Stimulated activated CD4-positive, alpha-beta T cell treated with anti-CD3 and anti-CD28 coated beads, Interleukin-1b, Interleukin-23, amount 100 ng/mL, for 48 hours (primary cell): ENCODE results near the gene DENND6B.

Experiments
- DNase-seq: peaks from one replicate; pipeline ENCODE4 v3.0.0-alpha.2; 2020

Gene DENND6B

DNA sequence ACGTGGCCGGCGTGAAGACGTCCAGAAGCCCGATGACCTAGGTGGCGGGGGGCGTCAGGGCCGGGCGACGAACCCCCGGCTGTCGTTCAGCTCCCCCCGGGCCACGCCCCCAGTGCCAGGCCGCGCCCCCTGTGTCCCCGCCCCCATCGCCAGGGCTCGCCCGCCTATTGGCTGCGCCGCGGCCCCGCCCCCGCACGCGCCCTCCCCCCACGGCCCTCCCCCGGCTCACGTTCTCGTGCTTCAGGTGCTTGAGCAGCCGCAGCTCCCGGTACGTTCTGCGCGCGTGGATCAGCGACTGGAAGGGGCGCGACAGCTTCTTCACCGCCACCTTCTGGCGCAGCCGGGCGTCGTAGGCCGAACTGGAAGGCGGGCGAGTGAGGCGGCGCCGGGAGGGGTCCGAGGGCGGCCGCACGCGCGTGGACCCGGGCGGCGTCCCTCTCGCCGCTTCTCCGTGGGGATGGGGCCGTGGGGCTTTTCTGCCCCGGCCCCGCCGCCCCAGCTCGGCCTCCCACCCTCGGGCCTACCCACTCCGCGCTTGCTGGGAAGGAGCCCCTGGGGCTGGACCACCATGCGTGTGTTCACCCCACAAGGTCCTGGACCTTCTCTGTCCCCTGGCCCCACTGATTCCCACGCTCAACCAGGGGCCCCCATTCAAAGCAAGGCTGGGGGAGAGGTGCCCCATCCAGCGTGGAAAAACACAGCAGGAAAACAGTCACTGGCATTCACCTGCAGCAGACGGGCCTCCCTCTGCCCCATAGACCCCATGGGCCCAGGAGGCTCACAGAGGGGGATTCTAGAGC lies 59.0 kb downstream of the DENND6B start:
- DNase-seq, result peak; percentile 66

DNA sequence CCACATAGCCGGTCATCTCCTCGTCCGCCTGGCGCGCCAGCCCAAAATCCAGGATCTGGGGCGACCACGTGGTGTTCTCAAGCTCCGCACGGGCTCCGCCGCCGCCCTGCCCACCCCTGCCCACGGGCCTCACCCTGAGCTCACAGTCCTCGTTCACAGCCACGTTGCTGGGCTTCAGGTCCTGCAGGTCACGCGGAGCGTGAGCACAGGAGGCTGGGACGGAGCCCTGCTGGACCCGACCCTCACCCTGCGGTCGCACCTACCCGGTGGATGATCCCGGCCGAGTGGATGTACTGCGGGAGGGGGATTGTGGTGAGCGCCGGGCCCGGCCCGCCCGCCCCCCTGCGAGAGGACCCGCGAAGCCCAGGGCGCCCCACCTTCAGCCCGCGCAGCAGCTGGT lies 59.8 kb downstream of the DENND6B start:
- DNase-seq, result no peak

DNA sequence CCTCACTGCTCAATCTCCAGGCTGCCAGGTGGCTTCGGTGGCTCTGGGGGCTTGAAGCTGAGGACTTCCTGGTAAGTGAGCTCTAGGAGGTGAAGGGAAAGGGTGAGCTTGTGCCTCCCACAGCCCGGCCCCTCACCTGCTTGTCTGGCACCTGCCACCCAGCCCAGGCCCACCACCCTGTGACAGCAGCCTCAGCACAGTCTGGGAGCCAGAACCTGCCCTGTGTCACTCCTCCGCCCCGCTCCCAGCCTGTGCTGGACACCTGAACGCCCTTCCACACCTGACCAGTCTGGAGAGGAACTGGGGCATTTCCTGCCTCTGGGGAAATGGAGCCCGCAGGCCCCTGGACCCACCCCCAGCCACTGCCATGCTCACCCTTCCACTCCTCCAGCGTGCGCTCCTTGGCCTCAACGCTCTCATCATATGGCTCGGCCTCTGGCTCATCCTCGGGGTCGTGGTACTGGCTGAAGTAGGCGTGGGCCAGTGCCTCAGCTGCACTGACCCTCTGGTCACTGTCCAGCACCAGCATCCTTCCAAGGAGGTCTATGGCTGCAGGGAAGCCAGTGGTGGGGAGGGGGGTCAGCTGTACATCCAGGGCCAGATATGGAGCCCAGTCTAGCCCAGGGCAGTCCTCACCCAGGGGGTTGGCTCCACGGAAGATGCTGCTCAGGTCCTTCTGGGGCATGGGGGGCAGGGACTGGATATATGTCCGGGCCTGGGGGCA lies 61.7 kb downstream of the DENND6B start:
- DNase-seq, result no peak

DNA sequence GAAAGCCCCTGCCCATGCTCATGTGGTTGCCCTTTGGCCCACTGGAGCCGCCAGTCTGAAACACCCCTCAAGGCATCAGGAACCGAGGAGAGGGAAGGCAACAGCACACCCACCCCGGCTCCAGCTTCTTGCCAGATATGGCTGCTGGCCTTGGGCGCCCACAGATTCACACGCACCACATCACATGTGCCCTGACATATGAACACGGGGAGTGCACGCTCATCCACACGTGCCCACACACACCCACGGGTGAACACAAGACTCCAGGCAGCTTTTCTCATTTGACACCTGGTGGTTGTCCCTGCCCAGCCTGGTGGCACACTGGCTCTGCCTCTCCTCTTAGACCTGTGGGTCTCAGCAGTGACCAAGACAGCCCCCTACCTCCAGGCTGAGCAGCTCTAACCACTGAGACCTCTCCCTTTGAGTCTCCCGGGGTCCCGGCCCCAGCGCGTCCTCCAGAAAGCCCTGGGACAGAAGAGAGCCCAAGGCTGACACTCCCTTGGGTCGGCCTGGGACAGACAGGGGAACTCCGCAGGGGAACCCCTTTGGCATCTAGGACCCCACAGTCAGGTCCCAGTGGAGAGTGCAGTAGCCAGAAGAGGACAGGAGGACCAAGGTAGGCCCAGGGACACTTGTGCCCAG lies 62.6 kb downstream of the DENND6B start:
- DNase-seq, result no peak

DNA sequence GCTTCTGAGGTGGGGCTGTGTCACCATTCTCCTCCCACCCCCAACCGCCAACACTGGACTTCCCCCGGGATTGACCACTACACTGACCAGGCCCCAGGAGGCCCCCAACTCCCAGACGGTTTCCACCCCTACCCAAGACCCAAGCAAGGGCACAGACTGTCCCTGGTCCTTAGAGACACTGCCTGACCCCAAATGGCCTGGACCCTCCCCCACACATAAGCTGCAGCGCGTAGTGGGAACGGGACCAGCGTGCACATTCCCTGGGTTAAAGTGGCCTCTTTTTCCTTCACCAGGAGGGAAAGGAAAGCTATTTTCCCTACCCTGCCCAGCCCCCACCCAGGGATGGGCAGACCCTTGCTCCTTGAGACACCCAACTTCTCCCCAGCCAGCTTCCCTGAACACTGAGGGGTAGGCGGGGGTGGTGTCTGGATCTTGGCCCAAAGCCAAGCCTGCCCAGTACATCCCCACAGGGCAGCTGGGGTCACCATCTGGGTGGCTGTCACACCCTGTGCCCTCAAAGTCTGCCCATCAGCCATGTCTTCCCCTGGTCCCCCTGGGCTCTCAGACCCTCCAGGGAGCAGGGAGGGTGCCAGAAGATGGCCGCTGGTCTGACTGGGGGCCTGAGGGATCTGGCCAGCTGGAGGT lies 63.7 kb downstream of the DENND6B start:
- DNase-seq, result no peak

DNA sequence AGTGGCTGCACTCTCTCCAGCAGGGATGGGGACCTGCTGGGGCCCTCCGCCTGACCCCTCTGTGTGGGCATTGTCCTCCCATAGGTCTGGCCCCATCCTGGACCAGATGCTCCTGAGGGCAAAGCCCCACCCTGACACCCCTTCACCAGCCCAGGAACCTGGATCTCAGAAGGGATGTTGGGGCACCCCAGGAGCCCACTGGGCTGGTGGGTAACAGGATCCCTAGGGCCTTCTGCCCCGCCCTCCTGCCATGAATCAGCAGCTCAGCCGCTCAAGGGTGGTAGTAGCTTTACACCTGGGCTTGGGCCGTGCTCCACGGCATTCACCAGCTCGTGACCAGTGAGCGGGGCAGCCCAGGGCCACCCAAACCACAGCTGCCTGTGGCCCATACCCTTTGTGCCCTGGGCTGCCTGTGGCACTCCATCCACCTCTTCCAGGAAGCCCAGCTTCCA lies 64.3 kb downstream of the DENND6B start:
- DNase-seq, result no peak

DNA sequence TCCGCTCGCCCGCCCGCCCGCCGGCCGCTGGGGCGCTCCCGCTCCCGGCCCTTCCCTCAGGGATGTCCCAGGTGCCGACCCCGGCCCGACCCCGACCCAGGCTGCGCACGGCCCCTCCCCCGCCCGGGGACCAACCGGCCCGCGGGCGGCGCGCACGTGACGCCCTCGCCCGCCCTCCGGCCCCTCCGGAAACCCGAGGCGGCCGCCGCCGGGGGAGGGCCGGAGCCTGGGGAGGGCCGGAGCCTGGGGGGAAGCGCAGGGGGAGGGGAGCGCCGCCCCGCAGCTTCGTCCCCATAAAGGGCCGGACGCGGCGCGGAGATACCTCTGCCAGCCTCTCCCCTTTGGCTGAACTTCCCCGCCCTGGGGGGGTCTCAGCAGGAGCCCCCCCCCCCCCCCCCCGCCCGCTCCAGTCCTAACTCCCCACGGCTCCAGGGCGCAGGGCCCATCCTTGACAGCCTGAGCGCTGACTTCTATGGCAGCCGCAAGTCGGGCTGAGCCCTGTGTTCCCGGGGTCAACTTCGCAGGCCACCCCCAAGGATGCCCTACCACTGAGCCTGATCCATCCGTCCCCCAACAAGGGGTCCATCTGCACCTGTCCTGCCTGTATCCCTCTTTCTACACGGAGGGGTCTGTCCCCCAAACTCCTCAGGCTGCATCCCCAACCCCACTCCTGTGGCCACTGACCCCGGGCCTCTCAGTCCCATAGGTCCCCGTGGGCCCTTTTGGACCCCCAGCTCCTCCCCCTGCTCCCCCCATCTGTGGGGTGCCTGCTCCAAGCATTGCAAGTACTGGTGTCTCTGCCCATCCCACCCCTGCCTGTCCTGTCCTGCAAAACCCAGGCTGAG lies 65.0 kb downstream of the DENND6B start, which contains the start of gene MAPK12:
Gene MAPK12, minus strand, starts transcription at position 69 of the 845 bp plus-strand sequence. CDS start 174 bp downstream, outside the sequence.
- DNase-seq, result no peak

DNA sequence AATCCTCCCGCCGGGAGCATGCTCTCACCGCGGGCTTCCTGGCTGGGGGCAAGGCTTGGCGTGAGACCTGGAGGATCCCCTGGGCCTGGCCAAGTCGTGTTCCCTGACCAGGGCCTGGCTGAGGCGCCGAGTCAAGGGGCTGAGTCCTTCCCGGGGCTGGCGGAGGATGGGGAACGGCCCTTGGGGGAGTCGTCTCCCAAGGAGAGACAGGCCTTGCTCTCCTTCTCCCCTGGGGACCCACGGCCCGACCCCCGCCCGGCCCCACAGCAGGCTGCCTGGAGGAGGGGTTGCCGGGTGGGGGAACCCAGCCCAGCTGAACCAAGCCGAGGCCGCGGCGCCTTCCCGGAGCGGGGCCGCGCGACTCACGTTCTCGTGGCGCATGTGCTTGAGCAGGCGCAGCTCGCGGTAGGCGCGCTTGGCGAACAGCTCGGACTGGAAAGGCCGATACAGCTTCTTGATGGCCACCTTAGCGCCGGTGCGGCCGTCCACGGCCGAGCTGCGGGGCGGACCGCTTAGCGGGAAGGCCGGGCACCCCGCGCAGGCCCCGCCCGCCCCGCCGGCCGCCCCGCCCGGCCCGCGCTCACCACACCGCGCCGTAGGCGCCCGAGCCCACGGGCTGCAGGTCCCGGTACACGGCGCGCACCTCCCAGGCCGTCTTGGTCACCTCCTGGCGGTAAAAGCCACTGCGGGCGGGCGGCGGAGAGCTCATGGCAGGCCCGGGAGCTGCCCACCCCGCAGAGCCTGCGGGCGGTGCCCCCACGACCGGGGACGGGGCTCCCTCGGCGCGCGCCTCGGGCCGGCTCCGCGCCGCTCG lies 65.8 kb downstream of the DENND6B start:
- DNase-seq, result no peak

DNA sequence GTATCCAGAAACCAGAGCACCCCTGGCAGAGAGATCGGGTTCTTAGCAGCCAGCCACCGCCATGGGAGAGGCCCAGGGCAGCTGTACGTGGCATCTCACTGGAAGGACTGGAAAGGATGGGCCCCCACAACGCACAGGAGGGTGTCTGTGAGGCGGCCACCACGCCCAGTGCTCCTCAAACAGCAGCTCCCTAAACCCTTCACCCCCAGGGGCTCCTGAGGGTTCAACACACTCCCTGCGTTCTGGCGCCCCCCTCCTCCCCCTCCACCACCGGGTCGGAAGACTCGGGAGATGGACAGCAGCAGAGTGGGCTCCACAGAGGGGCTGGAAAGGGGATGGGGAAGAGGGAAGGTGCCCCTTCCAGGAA lies 66.4 kb downstream of the DENND6B start:
- no peak for DNase-seq

DNA sequence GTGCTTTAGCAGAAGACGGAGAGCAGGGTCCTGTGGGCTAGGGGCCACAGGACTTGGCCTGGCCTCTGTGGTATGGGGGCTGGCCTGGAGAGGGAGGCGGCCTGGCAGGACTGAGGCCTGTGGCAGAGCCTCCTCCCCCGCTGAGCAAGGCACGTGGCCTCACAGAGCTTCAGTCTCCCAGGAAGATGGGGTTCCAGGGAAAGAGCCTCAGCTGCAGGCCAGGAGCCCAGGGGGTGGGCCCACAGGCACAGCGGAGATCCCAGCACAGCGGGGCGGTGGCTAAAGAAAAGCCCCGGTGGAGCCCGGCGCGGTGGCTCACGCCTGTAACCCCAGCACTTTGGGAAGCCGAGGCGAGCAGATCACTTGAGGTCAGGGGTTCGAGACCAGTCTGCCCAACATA lies 67.5 kb downstream of the DENND6B start:
- DNase-seq, result no peak
